PFSK-1 (cell line): ENCODE results near the gene ZW10.

Experiments used
- POLR2AphosphoS5 ChIP-seq: IDR thresholded peaks from 2 replicates; pipeline ENCODE4 v1.6.1; 2012; ENCODE audit warnings: low read depth, mild to moderate bottlenecking, control low read depth, low read length, moderate library complexity
- REST ChIP-seq, 2 experiments: IDR thresholded peaks; 2 replicates each; pipeline versions ENCODE4 v1.6.1 to v1.8.0; 2011 to 2012; ENCODE audit warnings: low read depth in 2 of 2, low read length in 2 of 2, control low read depth in 1 of 2, inconsistent platforms in 1 of 2, mild to moderate bottlenecking in 1 of 2, moderate library complexity in 1 of 2; ENCODE audit not compliant: insufficient read depth in 1 of 2
- TAF1 ChIP-seq: IDR thresholded peaks from 2 replicates; pipeline ENCODE4 v1.6.1; 2012; ENCODE audit warnings: low read length, control low read depth, borderline replicate concordance; ENCODE audit not compliant: insufficient read depth

GRCh38 chr11:113701491-113701890 is 72.0 kb downstream of the ZW10 start:
- no peak for TF ChIP-seq POLR2AphosphoS5
- TF ChIP-seq REST (IDR thresholded peaks at IDR 0.05; ENCODE audit: insufficient read depth in 1 of 2, low read depth in 2 of 2, low read length in 2 of 2), result no peak
- no peak for TF ChIP-seq TAF1
